ENCODE results near the gene ARHGAP9.

DNA sequence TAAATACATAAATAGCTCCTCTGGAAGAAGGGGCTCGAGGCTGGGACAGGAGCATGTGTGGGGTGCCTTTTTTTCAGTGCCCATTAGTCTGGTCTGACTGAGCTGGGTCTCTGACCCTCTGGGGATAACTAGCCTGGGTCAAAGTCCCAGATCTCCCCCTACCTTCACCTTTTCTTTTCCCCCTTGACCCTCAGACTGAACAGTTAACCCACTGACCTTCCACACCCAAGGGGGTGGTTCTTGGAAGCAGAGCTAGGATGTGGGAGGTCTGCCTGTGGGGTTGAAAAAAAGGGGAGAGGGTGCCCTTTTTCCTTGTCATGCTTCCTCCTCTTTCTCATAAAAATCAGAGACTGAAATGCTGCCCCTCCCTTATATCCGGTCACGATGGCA, 21.0 kb downstream of the ARHGAP9 start:
- TF ChIP-seq POLR2A (IDR thresholded peaks at IDR 0.05): no peak
- TF ChIP-seq, protein P1, sequence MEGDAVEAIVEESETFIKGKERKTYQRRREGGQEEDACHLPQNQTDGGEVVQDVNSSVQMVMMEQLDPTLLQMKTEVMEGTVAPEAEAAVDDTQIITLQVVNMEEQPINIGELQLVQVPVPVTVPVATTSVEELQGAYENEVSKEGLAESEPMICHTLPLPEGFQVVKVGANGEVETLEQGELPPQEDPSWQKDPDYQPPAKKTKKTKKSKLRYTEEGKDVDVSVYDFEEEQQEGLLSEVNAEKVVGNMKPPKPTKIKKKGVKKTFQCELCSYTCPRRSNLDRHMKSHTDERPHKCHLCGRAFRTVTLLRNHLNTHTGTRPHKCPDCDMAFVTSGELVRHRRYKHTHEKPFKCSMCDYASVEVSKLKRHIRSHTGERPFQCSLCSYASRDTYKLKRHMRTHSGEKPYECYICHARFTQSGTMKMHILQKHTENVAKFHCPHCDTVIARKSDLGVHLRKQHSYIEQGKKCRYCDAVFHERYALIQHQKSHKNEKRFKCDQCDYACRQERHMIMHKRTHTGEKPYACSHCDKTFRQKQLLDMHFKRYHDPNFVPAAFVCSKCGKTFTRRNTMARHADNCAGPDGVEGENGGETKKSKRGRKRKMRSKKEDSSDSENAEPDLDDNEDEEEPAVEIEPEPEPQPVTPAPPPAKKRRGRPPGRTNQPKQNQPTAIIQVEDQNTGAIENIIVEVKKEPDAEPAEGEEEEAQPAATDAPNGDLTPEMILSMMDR (IDR thresholded peaks at IDR 0.05): no peak
